ENCODE data around the gene TOMM34. TPM values are rescaled to one million over a fixed set of nuclear protein-coding genes. Genes with fewer than 3 reads are reported as not detected.

The TOMM34 gene
- total RNA-seq, 1 experiment from 2014 or later = 61.1 TPM

DNA sequence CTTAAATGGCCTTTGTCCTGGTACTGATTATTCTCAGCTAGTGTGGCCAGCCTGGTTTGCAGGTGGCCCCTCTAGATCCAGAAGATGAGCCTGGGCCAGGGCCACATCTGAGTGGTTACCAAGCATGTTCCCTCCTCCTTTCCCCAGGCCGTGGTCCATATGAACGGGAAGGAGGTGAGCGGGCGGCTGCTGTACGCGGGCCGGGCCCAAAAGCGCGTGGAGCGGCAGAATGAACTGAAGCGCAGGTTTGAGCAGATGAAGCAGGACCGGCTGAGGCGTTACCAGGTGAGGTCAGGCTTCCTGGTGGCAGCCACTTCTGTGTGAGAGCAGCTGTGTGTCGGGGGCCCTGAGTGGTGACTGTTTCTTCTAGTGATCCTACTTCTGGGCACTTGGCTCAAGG is 38.8 kb downstream of the TOMM34 start:
- H3K4me3 Mint-ChIP-seq (ENCODE audit: low read depth, unreplicated experiment) = no peak overlapping the region
- H3K36me3 Mint-ChIP-seq (ENCODE audit: insufficient read depth, unreplicated experiment) = peaks cover 38% of the 10 kb centered on the region
- BruUV-seq (replicated peaks) = no TSS peak
- no peaks in the 10 kb centered on the region for H3K4me1 Mint-ChIP-seq (ENCODE audit: low read depth, unreplicated experiment)
- H3K9me3 Mint-ChIP-seq (ENCODE audit: low read depth, unreplicated experiment) = no peaks in the 10 kb centered on the region
- H3K27ac Mint-ChIP-seq (ENCODE audit: unreplicated experiment) = no peak overlapping the region
- no peaks in the 10 kb centered on the region for H3K27me3 Mint-ChIP-seq (ENCODE audit: unreplicated experiment)
- no peak for TF ChIP-seq CTCF (IDR thresholded peaks at IDR 0.05; ENCODE audit: unreplicated experiment)
- CTCF ChIA-PET = interaction anchor here (0.5 kb wide), 1 partner anchor 41 kb away, joined by 4 read pairs; no protein-coding TSS in a partner anchor
- intact Hi-C loops (cut with micrococcal nuclease; ENCODE audit: unreplicated experiment) = no loop called here
- DNase-seq = no peak

GRCh38 chr20:44918761-44919160 is 41.4 kb downstream of the TOMM34 start:
- no peak for DNase-seq
- CTCF ChIA-PET = no interaction called here
- no peaks in the 10 kb centered on the region for H3K4me1 Mint-ChIP-seq (ENCODE audit: low read depth, unreplicated experiment)
- H3K27me3 Mint-ChIP-seq (ENCODE audit: unreplicated experiment) = no peaks in the 10 kb centered on the region
- no peaks in the 10 kb centered on the region for H3K9me3 Mint-ChIP-seq (ENCODE audit: low read depth, unreplicated experiment)
- H3K36me3 Mint-ChIP-seq (ENCODE audit: insufficient read depth, unreplicated experiment) = peaks cover 34% of the 10 kb centered on the region
- H3K4me3 Mint-ChIP-seq (ENCODE audit: low read depth, unreplicated experiment) = no peak overlapping the region
- H3K27ac Mint-ChIP-seq (ENCODE audit: unreplicated experiment) = no peak overlapping the region
- intact Hi-C loops (cut with micrococcal nuclease; ENCODE audit: unreplicated experiment) = loop anchor here (10.0 kb wide), 1 partner anchor 186 kb away; the partner anchor contains the start of gene KCNS1
- no peak for TF ChIP-seq CTCF (IDR thresholded peaks at IDR 0.05; ENCODE audit: unreplicated experiment)
- BruUV-seq (replicated peaks) = no TSS peak

GRCh38 chr20:44918342-44918741 is 41.9 kb downstream of the TOMM34 start:
- Mint-ChIP-seq H3K4me3 (ENCODE audit: low read depth, unreplicated experiment) (no peak overlapping the region), H3K27me3 (ENCODE audit: unreplicated experiment) (no peaks in the 10 kb centered on the region), H3K9me3 (ENCODE audit: low read depth, unreplicated experiment) (no peaks in the 10 kb centered on the region), H3K36me3 (ENCODE audit: insufficient read depth, unreplicated experiment) (peaks cover 37% of the 10 kb centered on the region), H3K27ac (ENCODE audit: unreplicated experiment) (no peak overlapping the region), H3K4me1 (ENCODE audit: low read depth, unreplicated experiment) (no peaks in the 10 kb centered on the region)
- no peak for DNase-seq
- no peak for TF ChIP-seq CTCF (IDR thresholded peaks at IDR 0.05; ENCODE audit: unreplicated experiment)
- CTCF ChIA-PET = no interaction called here
- BruUV-seq (replicated peaks) = no TSS peak
- intact Hi-C loops (cut with micrococcal nuclease; ENCODE audit: unreplicated experiment) = loop anchor here (10.0 kb wide), 1 partner anchor 186 kb away; the partner anchor contains the start of gene KCNS1

GRCh38 chr20:44917399-44917798 is 42.8 kb downstream of the TOMM34 start:
- DNase-seq = no peak
- no TSS peak for BruUV-seq (replicated peaks)
- CTCF ChIA-PET = interaction anchor here (0.7 kb wide), 1 partner anchor 25 kb away, joined by 6 read pairs; no protein-coding TSS in a partner anchor
- H3K27me3 Mint-ChIP-seq (ENCODE audit: unreplicated experiment) = no peaks in the 10 kb centered on the region
- no peak overlapping the region for H3K4me3 Mint-ChIP-seq (ENCODE audit: low read depth, unreplicated experiment)
- intact Hi-C loops (cut with micrococcal nuclease; ENCODE audit: unreplicated experiment) = loop anchor here (10.0 kb wide), 1 partner anchor 187 kb away; the partner anchor contains the start of gene KCNS1
- no peaks in the 10 kb centered on the region for H3K9me3 Mint-ChIP-seq (ENCODE audit: low read depth, unreplicated experiment)
- H3K4me1 Mint-ChIP-seq (ENCODE audit: low read depth, unreplicated experiment) = no peaks in the 10 kb centered on the region
- TF ChIP-seq CTCF (IDR thresholded peaks at IDR 0.05; ENCODE audit: unreplicated experiment) = no peak
- H3K27ac Mint-ChIP-seq (ENCODE audit: unreplicated experiment) = no peak overlapping the region
- H3K36me3 Mint-ChIP-seq (ENCODE audit: insufficient read depth, unreplicated experiment) = peaks cover 30% of the 10 kb centered on the region
